ENCODE measurements around the gene PFN4. TPM values are rescaled to one million over a fixed set of nuclear protein-coding genes. Genes with fewer than 3 reads are reported as not detected.
A peak's percentile ranks its signal among the peaks of the same experiment; 100 is the strongest.

The PFN4 gene
- total RNA-seq, 1 donor, result not detected

DNA sequence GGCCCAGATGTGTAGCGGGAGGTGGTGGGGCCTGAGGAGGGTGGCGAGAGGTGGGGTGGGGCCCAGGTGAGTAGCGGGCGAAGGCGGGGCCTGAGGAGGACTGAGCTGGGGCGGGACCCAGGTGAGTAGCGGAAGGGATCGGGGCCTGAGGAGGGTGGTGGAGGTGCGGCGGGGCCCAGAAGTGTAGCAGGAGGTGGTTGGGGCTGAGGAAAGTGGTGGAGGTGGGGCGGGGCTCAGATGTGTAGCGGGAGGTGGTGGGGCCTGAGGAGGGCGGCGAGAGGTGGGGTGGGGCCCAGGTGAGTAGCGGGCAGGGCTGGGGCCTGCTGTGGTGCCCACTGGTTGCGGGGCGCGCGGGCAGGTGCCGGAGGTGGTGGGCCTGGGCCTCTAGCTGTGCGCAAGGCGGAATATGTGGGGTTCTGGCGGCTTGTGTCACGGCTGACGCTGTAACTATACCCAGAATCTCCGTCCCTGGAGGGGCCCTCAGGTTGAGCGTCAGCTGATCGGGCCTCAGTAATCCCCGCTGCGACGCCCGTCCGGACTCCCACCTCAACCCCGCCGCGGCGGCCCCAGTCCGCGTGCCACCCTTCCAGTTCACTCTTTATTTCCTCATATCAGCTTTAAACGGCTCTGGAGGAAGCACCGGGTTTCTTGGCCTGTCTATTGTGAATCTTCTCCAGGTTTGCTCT is 46.1 kb downstream of the PFN4 start:
- peak overlapping the region; percentile 72 for H3K4me3 ChIP-seq (ENCODE audit: low read length)
- H3K27me3 ChIP-seq (ENCODE audit: insufficient read depth, low read length), result no peaks in the 10 kb centered on the region
- peaks cover 50% of the 10 kb centered on the region for H3K4me1 ChIP-seq (ENCODE audit: insufficient read depth, low read length)
- no peaks in the 10 kb centered on the region for H3K9me3 ChIP-seq (ENCODE audit: low read depth, low read length)

DNA sequence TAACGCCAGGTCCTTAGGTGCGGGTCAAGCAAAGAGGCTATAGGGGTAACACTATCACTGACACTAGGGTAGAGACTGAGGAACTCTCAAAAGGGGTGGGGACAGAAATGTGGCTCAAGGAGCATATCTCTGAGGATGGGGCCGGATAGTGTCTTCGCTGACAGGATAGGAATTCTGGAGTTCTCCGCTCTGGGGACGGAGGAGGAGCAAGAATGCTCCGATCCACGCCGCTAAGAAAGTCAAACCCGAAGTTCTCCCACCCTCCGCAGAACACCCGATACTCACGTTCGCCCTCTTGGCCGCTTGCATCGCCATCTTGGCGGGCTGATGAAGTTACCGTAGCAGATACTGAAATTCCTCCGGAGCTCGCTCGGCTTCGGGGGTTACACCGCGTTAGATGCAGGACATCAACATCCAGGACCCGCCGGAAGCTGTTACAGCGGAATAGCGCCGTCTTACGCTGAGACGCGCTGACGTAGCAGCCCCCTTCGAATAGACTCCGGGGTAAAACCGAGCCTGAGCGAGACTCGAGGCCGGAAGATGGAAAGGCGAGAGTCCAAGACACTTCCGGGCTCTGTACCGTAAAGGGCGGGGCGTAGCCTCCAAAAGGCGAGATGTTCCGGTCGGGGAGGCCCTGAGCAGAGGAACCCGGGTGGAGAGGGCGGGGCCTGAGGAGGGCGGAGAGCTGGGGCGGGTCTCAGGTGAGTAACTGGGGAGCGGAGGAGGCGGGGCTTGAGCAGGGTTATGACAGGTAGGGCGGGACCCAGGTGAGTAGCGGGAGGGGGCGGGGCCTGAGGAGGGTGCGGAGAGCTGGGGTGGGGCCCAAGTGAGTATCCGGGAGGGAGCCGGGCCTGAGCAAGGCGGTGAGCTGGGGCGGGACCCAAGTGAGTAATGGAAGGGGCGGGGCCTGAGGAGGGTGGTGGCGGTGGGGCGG is 47.0 kb downstream of the PFN4 start, which contains the start of gene SF3B6:
Gene SF3B6, minus strand, starts transcription at position 412 of the 934 bp plus-strand sequence. Its CDS starts 97 bp downstream, at position 315.
- Histone ChIP-seq H3K27me3 (ENCODE audit: insufficient read depth, low read length) (no peaks in the 10 kb centered on the region), H3K4me1 (ENCODE audit: insufficient read depth, low read length) (peaks cover 42% of the 10 kb centered on the region), H3K4me3 (ENCODE audit: low read length) (peak within 1 kb of the TSS; percentile 72), H3K9me3 (ENCODE audit: low read depth, low read length) (no peaks in the 10 kb centered on the region)

GRCh38 chr2:24075259-24075658 is 47.9 kb downstream of the PFN4 start:
- Histone ChIP-seq H3K27me3 (ENCODE audit: insufficient read depth, low read length) (no peaks in the 10 kb centered on the region), H3K4me1 (ENCODE audit: insufficient read depth, low read length) (peaks cover 35% of the 10 kb centered on the region), H3K4me3 (ENCODE audit: low read length) (peak overlapping the region; percentile 72), H3K9me3 (ENCODE audit: low read depth, low read length) (no peaks in the 10 kb centered on the region)

DNA sequence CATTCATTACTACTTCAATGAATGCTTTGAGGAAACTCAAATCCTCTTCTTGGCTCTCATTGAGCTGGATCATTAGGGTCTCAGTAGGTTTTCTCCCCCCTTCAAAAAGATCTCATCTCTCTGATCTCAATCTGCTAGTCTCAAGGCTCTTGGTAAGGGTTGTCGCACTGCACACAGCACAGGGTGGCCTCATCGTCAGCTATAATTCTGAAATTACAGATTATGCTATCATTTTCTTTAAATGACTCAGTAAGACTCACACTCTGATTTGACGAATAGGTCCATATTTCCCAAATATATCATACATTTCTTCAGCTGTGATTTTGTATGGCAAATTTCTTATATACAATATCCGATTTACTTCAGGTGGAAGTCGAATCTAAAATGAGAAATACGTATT is 49.3 kb downstream of the PFN4 start:
- Histone ChIP-seq H3K27me3 (ENCODE audit: insufficient read depth, low read length) (no peaks in the 10 kb centered on the region), H3K9me3 (ENCODE audit: low read depth, low read length) (no peaks in the 10 kb centered on the region), H3K4me3 (ENCODE audit: low read length) (no peak overlapping the region), H3K4me1 (ENCODE audit: insufficient read depth, low read length) (peaks cover 33% of the 10 kb centered on the region)

DNA sequence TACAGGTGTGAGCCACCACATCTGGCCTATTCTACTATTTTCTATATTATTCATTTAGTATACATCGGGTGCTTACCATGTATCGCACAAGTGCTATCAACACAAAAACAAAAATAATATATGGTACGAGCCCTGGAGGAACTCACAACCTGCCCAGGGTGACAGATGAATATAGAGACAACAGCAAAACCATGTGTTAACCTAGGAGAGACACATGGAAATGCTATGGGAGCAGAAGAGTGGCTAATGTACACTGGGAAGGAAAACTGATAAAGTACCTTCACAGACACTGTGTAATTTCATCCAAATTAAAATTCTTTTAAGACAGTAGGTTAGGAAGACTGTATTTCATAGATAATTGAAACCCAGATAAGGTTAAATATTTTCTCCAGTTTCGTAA is 50.9 kb downstream of the PFN4 start:
- Histone ChIP-seq H3K9me3 (ENCODE audit: low read depth, low read length) (no peaks in the 10 kb centered on the region), H3K27me3 (ENCODE audit: insufficient read depth, low read length) (no peaks in the 10 kb centered on the region), H3K4me1 (ENCODE audit: insufficient read depth, low read length) (peaks cover 19% of the 10 kb centered on the region), H3K4me3 (ENCODE audit: low read length) (no peak overlapping the region)

GRCh38 chr2:24065341-24065740 is 57.8 kb downstream of the PFN4 start:
- Histone ChIP-seq H3K27me3 (ENCODE audit: insufficient read depth, low read length) (no peaks in the 10 kb centered on the region), H3K4me1 (ENCODE audit: insufficient read depth, low read length) (no peaks in the 10 kb centered on the region), H3K9me3 (ENCODE audit: low read depth, low read length) (no peaks in the 10 kb centered on the region), H3K4me3 (ENCODE audit: low read length) (no peak overlapping the region)

Other genes with a start within 250 kb of the PFN4 start
- gene ATAD2B, start 196.2 kb downstream of the PFN4 start, total RNA-seq, result 55.2 TPM
- 16.7 TPM for gene UBXN2A, start 182.9 kb downstream of the PFN4 start, total RNA-seq
- gene MFSD2B, start 113.2 kb downstream of the PFN4 start, total RNA-seq, result 1.5 TPM
- 3.0 TPM for gene WDCP, start 75.9 kb downstream of the PFN4 start, total RNA-seq
- gene FKBP1B, start 73.6 kb downstream of the PFN4 start, total RNA-seq, result 4.5 TPM
- gene SF3B6, start 47.0 kb downstream of the PFN4 start, total RNA-seq, result 107 TPM
- gene TP53I3, start 38.5 kb downstream of the PFN4 start, total RNA-seq, result 5.6 TPM
- 26.2 TPM for gene FAM228B, start 135 bp upstream of the PFN4 start, total RNA-seq
- 0.10 TPM for gene FAM228A, start 51.7 kb upstream of the PFN4 start, total RNA-seq
- gene ITSN2, start 237.2 kb upstream of the PFN4 start, total RNA-seq, result 102 TPM